Activated effector memory CD4-positive, alpha-beta T cell treated with Interleukin-2 at 50 U/mL for 16 hours (primary cell): ENCODE data around the gene MYL12A.

Experiments used
- DNase-seq: peaks from one replicate; pipeline ENCODE4 v3.0.0-alpha.2; 2020

MYL12A gene

DNA sequence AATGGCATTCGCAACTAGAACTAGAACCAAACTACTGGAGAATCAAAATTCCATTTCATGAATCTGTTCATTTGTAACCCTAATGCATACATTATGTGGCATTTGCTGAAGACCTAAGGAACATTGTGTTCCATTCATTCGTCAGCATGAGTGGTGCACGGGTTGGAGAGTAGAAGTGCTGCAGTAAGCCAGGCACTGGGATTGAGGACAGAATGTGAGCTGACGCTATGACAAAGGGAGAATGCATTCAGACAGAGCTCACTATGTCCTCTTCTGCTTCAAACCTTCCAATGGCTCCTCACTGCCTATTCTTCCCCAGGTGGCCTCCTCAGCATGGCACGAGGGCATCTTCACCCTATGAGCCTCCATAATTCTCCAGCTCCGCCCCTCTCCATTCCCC is 21.6 kb upstream of the MYL12A start:
- no peak for DNase-seq

DNA sequence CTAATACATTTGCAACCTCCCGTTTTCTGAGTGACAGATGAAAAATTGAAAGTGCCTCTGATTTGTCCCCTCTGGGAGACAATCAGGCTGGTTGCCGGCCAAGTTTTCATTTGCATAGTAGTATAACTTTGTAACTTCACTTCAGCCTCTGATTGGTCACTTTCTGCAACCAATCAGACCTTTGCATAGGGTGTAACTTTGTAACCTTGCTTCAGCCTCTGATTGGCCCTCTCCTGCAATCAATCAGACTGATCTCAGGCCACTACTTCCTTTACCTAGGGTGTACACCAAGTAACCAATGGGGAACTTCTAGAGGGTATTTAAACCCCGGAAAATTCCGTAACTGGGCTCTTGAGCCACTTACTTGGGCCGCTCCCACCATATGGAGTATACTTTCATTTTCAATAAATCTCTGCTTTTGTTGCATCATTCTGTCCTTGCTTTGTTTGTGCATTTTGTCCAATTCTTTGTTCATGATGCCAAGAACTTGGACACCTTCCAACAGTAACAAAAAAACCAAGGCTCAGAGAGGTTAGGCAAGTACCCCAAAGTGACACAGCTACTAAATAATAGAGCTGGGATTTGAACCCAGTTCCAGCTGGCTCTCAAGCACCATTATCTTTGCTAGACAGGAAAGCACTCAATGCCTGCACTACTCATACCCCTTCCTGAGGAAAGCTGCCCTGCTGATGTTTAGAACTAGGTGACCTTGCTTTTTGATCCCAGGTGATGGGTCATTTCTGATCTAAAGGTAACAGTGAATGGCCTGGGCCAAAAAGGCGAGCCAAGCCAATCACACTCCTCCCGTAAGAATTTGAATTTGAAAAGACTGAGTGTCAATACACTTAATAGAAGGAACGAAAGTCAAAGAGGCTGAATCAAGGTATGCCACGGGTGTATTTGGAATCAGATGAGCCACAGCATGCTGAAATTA is 16.9 kb upstream of the MYL12A start:
- DNase-seq = no peak

DNA sequence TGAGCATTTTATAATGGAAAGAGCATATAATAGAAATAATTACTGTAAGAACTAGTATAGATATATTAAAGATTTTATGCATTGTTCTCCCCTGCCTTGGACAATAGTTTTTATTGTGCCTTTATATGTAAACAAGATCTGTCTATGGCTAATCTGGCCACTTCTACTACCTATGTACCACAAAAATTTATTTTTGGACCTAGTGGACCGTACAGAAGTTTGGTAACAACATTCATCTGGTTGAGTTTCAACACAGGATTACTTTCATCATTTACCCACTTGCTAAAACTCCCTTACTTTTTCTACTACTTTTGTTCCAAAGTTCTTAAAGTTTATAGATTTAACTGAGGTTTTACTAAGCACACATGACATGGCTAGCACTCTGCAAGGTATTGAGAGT is 14.6 kb upstream of the MYL12A start:
- no peak for DNase-seq

DNA sequence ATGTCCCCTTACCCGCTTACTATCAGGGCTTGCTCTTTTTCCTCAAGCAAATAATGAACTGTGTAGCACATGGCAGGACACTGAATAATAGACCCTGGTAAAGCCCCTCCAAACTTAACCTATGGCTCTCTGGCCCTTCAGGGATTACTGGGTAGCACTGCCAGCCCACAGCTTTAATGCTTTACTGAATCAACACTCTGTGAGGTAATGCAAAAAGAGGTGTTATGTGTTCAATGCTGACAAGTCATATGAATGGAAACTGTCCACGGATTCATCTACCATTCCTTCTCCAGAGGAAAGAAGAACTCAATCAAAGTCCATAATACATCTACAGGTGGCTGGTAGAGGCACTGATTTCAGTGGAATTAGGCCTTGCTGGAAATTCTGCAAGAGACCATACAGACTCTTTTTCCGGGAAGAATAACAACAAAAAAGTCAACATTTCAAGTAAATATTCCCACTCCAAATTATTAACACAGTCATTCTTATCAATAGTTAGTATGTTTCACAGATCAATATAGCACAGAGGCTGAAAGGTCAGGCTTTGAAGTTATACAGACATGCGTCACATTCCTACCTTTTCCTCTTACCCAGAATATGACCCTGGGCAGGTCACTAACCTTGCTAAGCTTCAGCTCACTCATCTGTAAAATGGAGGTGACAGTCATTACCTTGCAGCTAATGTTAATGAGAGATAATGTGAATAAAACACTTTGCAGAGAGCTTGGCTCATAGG is 14.0 kb upstream of the MYL12A start:
- DNase-seq = no peak

DNA sequence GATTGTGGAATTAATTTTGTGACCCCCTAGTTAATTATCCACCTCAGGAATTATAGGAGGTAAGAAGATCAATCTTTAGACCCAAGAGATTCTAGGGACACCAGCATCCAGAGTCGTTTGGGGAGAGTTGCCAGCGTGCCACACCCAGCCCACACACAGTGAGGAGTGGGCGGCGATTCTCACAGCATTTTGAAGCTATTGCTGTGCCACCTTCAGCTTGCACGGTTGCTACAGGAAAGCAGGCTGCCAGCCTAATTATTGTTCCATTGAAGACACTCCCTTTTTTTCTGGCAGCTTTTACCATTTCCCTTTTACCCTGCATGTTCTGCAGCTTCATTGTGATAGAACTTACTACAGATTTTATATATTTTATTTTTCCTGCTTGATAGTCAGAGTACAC is 13.1 kb upstream of the MYL12A start:
- no peak for DNase-seq

DNA sequence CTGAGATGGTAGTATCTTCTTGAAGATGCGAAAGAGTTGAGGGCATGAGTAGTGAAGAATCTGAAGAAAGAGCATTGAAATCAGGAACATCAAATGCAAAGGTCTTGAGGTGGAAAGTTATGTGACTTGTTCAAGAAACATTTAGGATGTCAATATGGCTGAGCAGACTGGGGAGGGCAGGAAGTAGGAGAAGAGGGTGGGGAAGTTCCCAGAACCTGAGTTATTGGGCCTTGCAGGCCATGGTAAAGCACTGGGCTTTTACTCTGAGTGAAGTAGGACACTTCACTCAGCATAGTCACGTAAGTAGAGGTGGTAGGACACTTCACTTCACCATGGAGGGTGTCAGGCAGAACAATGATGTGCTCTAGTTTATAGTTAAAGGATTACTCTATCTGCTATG is 11.8 kb upstream of the MYL12A start:
- no peak for DNase-seq

DNA sequence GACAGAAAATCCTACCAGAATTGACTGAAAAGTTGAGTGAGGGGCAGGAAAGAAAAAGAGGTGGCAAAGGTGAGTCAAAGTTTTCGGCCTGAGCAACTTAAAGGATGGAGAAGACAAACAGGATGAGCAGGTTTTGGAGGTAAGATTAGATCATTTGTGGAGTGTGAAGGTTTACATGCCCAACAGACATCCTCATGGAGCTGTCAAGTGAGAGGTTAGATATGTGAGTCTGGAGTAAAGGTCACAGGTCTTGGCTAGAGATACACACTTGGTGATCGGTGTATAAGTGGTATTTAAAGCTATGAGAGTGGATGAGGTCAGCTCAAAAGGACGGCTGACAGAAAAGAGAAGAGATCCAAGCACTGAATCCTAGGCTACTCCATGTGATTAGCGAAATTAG is 11.1 kb upstream of the MYL12A start:
- DNase-seq = no peak

DNA sequence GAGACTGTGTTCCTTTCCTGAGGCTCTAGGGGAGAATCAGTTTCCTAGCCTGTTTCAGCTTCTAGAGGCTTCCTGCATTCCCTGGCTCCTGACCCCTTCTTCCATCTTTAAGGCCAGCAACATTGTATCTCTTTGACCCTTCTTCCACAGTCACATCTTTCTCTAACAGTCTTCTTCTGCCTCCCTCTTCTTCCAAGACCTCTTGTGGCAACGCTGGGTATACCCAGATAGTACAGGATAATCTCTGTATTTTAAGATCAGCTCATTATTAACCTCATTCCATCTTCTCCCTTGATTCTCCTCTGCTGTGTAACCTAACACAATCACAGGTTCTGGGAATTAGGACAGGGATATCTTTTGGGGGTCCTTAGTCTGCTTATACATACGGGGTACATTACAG is 8.9 kb upstream of the MYL12A start:
- no peak for DNase-seq

DNA sequence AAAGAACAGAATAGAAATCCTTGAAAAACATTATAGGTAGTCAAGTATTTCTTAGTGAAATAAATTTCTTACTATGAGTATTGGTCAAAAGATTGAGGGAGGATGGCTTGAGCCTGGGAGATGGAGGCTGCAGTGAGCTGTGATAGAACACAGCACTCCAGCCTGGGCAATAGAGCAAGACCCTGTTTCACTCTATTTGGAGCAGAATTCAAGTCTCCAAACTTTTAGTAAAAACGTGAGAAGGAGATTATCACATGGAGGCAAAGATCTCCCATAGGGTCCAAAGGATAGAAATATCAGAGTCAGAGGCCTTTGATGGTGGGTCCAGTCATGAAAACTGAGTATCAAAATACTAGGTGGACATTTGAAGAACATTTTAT is 2.4 kb upstream of the MYL12A start:
- no peak for DNase-seq

DNA sequence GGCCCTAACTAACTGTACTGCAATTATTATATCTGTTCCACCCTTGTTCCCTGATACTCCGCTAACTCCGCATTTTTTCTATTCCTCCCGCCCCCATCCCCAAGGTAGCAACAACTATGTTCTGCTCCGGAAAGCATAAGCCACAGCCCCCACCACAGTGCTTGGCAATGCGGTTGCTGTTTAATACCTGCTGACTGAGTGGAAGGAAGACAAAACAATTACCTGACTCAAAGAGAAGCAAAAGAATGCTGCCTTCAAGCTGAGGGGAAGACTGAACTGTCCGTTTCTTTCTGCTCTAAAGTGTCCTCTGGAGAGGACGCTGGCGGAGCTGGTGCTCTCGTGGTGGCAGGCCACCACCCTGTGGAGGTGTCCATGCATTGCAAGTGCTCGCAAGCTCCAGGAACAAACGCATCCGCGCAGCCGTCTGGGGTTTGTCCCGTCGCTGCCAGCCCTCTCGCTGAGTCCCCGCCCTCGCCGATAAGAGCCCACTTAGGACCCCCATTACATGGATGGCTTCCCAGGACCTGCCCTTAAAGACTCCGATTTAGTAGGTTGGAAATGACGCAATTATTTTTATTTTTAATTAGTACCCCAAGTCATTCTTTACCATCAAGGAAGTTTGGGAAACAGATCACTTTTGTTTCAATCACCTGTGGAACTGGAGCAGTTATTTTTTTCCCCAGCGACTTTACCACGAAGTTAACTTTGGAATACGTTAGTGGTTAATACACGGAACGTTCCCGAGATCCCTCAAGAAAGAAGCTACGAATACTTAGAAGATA is 1.6 kb upstream of the MYL12A start:
- DNase-seq = peak; percentile 68

DNA sequence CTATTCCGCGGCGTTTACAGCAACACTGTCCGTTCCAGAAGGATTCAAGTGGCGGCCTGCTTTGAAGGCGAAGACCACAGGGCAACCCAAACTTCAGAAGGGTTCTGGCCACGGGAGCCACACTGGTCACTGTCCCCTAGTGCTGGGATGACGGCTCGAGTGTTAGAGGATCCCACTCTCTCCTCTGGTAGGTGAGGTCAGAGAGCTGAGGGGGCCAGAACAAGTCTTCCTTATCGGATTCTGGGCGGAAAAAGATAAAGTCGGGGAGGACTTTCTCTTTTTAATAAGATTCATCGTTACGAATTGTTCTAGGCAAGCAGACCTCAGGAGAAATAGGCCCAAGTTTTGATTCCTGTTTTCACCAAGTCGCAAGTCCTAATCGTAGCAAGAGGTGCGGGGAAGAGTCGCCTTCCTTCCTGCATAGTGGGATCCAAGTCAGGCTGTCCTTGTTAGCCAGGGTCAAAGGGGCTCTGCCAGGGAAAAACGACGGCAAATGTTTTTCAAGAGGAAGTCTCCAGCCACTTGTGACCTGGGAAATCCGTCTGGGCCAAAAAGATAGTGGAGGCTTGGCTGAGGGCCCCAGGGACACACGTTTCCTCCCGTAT is 864 bp upstream of the MYL12A start:
- peak; percentile 13 for DNase-seq

DNA sequence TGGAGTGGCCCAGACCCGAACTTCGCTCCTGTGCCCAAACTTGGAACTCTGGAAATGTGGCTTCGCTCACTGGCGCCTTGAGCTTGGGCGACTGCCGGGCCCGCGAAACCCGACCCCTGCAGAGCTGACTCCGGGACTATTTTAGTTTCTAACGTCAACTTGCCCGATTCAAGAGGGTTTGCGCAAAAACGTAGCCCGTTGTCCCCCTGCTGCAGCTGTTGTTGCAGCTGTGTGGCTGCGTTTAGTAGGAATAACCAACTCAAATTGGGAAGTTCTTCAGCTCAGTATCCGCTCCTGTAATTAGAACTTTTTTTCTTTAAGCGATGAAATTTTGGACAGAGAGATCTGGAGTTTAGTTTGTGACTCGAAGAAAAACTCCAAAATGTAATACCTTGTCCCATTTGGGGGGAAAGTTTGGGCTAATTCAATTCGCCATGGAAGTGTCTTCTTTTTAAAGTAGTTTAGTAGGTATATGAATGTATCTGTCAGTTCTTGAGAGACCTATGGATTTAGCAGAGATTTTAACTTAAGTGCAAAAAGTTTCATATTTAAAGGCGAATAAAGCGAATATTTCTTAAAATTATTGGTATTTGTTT is 559 bp downstream of the MYL12A start:
- DNase-seq = no peak

DNA sequence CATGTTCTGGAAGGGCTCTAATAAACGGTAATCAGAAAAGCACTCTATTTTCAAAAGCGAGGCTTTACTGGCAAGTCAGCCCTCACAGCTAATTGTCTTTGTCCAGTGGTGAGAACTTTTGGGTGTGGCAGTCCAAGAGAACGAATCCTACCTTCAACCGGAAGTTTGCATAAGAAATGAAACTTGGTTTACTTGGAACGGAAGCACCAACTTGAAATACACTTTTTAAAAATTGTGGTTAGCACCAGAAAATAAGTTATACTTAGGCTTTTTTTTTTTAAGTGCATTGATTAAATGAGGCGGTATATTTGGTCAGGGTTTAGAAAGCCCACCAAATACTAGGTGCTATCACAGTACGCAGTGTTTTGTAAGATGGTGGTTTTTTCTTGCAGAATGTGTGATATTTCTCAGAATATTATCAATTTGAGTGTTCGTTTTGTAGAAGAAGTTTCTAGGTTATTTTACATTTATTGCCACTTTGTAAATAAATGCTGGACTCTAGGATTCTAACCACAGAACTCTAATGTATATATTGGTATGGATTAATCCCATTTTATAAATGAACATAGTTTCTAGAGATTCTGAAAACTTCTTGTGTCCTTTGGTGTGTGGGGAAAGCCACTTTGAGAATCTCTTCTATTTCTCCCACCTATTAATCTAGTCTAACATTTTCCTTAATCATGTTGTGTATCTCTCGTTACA is 1.2 kb downstream of the MYL12A start:
- no peak for DNase-seq

DNA sequence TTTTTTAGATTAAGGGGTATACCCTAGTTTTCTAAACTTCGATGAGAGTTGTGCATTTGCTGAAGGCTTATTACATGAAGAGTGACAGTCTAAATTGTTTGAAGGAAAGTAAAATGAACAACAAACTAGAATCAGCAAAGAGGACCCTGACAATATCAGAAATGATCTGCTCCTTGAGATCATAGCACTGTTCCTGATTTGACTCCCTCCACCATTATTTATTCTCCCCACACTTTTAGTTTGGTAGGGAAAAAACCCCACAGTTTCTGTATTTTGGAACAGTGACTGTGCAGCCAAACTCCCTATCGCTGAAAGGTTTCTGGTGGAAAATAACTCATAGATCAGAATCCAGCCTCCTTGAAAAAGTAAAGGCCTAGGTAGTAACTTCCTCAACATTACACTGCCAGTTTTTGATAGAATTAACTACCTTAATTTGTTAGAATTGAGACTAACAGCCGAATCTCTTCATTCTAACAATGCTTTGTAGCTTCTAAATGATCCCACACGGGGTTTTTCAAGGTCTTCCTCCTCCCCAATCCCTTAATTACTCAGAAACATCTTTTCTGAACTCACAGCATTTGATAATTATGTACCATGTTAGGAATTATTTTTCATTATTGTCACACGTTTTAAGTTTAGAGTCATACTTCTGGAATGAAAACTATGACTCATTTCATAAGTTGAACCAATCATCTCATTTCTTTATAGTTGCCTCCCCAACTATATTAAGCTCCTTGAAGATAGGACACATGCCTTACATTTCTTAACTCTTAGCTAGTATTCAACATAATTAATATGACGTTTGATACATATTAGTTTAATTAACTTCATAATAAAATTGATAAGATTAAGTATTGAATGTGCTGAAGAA is 2.9 kb downstream of the MYL12A start:
- DNase-seq = no peak

DNA sequence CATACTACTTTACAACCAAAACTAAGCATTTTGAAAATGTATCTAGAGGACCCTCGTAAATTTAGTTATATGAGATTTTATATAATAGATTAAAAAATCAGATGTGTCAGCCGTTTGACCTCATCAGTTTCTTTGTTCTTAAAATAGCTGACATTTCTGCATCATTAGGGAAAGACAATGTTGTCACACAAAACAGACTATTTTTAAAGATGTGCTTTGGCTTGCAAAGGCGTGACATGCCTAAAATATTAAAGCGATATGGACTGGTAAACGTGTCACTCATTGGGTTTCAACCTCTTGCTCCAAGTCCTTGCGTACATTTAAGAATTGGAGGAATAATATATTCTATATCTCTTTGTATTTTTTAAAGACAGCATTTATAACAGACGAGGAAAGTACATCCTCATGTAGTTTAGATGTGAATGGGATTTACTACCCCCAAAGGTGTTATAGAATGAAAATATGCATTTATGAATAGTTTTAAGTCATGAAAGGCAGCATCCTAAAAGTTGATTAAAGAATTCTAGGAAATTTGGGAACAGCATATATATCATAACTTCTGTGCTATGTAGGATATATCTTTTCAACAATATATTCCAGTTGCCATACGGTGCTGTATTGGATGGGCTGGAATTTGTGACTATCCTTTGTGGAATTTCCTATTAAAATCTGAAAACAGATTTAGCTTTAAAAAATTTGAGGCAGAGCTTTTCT is 3.8 kb downstream of the MYL12A start:
- no peak for DNase-seq

DNA sequence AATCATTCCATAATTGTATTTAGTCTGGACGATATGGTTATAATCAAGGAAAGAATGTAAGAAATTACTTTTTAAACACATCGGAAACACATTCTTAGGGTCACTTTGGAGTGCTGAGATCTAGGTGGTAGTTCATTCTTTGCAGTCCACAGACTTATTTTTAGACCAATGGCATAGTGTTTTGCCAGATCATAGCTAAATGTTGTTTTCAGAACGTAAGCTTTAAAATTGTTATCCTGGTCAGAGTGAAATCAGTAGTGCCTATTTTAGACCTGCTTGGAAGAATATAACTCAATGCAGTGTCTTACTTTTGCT is 4.3 kb downstream of the MYL12A start:
- no peak for DNase-seq

DNA sequence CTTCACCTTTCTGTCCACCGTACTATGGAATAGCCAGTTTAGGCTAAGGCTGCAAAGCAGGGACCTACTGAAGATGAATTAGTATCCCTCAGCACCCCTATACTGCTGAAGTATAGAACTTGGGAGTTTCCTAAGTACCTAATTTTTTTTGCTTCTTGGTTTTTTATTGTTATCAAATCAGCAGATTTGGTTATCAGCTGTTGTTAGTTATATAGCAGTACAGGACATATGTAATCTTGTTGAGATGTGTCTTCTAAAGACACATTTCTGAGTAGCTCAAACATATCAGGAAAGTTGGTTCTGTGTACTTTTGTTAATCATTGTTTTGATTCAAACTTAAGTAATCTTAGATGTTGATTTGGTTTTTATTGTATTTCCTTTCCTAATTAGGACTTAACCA is 5.2 kb downstream of the MYL12A start:
- no peak for DNase-seq

DNA sequence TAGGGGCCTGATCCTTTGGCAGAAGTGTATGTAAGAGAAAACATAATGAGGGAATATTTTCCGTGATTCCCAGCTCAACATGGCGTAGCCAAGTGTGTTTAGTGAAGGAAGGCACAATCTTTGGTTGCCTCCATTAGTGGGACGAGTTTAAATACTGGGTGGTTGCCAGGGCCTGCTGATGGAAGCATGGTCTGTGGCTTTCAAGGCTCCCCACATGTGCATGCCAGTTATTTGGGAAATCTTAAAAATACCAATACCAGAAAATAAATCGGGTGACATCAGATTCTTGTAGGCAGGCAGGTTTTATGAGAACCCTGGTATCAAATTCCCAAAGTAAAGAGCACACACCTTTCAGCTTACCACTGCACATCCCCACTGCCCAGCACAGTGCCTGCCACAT is 7.1 kb downstream of the MYL12A start:
- DNase-seq = no peak

DNA sequence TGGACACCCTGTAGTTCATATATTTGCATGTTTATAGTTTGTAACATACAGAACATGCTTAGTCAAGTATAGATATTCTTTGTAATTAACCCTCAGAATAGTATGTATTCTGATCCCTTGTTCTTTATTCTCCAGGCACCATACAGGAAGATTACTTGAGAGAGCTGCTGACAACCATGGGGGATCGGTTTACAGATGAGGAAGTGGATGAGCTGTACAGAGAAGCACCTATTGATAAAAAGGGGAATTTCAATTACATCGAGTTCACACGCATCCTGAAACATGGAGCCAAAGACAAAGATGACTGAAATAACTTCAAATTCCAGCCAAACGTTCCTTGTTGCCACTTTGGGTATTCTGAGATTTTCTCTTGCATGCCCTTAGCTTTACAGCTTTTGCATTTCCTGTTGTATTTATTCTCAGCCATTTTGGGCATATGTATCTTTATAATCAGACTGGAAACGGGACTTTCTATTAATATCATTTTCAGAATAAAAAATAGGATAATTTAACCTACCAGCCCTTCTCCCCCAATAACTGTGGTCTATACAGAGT is 8.1 kb downstream of the MYL12A start:
- DNase-seq = no peak
